HG02973 (cell line): ENCODE measurements around the gene CBX7.
"Not testable (repeated sequence)": the region's sequence is repeated elsewhere in the genome, so short reads cannot be mapped to it uniquely, and the experiment has no call there.

Experiments used
- ATAC-seq: cut with Tn5 transposase; IDR thresholded peaks from one replicate; pipeline ENCODE4 v1.9.1; 2021; ENCODE audit warnings: moderate library complexity; ENCODE audit not compliant: unreplicated experiment

The CBX7 gene

DNA sequence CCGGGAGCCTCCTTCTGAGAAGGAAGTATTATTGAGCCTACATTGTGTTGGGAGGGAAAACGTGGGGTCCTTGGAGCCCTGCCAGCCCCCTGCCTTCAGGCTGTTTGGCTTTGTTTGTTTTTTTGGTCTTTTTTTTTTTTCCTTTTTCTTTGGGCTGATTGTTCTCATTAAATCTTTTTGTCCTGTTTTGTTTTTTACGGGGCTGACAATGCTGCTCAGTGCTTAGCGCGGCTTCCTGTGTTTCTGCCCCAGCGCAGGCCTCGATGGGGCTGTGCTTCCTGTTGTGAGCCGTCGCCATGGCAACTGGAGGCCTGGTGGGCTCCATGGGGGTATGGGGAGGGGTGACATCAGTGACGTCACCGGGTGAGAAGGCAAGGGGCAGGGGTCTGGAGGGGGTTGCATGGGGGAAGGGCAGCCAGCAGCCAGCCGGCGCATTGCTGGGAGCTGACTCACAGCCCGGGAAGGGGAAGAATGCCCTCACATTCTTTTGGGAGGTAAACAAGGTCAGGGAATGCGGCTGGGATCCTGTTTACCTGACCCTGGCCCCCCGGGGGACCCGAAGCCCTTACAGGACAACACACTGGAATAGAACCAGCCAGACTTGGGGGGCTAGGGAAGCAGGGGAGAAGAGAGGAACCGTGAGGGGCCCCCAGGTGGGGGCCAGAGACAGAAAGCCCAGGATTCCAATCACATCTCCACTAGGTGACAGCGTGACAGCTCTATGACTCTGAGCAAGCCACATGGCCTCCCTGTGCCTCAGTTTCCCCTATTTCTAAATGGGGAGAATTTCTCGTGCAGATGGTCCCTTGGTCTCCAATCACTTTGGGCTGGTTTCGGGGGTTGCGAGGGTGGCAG lies 22.2 kb upstream of the CBX7 start:
- ATAC-seq = no peak

DNA sequence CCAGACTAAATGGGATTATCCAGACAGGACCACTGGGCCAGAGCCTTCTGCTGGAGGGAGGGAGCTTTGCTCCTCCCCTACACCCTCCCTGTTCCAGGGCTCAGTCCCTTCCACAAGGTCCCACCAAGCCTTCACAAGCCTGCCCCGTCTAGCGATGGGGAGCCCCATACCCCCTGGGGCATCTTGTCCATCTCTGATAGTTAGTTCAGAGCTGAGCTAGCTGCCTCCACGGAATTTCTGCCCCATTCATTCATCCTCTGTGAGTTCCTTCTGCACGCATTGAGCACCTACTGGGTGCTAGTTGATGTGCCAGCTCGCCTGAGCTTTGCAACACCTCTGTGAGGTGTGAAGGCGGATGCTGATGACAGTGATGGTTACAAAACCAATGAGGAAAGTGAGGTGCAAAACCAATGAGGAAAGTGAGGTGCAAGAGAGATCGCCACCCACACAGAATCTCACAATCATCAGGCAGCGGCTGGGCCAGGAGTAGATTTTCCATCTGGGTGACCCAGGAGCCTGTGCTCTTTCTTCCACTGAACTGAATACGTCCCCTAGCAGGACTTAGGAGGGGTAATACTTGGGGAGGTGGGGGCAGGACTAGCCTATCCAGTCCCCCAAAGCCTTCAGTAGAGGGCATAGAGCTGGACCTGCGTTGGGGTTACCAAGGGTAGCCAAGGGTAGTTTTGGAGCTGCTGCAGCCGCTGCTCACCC lies 21.5 kb upstream of the CBX7 start:
- ATAC-seq = no peak

DNA sequence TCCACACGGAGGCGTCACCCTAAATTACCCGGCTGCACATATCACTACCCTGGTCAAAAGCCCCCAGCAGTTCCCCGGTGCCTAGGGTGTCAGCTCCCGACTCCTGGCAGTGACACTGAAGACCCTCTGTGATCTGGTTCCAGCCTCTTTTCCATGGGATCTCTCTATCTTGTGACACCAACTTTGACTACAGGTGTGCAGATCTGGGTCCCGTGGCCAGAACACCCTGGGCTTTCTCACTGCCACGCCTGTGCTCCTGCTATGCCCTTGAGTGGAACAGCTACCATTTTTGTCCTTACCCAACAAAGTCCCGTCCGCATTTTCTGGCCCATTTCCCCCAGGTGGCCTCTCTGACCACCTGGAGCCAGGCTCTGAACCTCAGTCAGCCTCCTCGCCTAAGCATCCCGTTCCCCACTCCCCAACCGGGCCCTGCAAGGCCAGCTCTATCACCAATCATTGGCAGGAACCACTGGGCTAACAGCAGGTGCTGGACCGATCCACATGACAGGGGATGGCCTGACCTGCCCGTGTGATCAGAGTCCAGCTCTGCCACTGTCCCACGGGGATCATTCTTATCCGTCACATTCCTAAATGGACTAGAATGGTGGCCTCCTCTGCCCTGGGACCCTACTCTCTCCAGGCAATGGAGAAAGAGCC lies 20.7 kb upstream of the CBX7 start:
- no peak for ATAC-seq

DNA sequence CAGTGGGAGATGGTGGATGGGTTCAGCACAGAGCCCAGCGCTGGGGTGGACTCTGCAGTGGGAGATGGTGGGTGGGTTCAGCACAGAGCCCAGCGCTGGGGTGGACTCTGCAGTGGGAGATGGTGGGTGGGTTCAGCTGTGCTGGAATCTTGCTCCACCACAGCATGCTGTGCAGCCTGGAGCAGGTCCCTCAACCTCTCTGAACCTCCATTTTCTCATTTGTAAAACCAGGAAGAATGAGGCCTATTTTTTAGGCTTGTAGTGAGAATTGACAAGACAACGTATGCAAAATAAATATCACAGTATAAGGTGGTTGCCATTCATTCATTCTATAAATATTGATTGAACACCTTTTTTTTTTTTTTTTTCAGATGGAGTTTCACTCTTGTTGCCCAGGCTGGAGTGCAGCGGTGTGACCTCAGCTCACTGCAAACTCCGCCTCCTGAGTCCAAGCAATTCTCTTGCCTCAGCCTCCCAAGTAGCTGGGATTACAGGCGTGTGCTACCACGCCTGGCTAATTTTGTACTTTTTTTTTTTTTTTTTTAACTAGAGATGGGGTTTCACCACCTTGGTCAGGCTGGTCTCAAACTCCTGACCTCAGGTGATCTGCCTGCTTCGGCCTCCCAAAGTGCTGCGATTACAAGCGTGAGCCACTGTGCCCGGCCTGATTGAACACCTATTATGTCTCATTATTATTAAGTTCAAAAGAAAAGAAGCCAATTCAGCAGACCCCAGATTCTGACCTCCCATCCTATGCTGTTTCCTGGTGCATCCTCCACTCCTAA lies 20.0 kb upstream of the CBX7 start:
- ATAC-seq = not testable (repeated sequence)

DNA sequence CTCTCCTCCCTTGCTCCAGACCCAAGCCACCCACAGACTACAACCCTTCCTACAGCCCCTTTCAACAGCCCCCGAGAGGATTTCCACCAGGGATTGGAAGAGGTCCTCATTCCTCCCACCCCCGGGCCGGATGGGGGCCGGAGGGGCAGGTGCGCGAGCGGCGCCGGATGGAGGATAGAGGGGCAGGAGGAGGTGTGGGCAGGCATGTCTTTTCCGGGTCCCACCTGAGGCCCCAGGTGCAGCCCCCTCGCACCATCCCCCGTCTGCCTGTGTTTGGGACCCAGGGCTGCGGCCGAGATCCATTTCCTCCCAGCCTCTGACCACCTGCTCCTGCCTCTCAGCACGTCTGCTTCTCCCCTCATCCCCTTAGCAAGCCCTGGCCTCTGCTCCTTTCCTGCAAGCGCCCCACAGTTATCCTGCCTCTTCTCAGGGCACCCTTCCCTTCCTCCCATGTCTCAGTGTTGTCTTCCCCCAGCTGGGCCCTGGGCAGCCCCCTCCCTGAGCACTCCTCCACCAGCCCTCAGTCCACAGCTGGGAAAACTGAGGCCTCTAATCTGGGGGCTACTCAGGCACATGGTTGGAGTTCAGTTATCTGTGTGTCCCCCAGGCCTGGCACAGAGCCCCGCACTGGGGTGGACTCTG lies 19.3 kb upstream of the CBX7 start:
- ATAC-seq = no peak

DNA sequence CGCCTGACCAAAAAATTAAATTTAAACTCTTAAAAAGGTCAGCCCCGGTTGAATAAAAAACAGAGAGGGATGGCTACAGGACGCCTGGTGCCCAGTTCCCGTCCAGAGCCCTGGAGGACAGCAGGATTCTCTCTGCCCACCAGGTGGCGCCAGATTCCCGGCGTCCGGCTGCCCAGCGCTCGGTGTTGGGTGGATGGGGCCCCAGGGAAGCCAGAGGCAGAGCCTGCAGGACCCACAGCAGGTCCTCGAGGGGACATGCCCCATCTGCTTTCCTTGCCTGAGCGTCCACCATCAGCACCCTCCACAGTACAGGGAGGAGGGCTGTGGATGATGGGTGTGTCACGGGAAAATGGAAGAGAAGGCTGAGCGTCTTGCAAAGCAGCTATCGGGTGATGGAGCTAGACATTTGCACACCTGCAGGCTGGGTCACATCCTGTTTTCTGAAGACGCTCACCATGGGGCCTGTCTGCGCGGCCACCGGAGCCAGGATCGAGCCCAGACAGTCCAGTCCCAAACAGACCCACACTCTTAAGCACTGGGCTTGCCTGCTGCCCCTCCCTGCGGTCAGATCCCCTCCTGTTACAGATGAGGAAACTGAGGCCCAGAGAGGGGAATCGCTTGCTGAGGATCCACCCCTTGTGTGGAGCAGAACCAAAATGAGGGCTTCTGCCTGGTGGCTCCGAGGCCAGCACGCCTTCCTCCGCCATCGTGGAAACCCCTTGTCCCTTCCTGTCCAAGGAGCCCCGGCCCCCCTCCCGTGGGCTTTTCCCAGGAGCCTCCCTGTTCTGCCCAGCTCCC lies 18.5 kb upstream of the CBX7 start:
- ATAC-seq = no peak

DNA sequence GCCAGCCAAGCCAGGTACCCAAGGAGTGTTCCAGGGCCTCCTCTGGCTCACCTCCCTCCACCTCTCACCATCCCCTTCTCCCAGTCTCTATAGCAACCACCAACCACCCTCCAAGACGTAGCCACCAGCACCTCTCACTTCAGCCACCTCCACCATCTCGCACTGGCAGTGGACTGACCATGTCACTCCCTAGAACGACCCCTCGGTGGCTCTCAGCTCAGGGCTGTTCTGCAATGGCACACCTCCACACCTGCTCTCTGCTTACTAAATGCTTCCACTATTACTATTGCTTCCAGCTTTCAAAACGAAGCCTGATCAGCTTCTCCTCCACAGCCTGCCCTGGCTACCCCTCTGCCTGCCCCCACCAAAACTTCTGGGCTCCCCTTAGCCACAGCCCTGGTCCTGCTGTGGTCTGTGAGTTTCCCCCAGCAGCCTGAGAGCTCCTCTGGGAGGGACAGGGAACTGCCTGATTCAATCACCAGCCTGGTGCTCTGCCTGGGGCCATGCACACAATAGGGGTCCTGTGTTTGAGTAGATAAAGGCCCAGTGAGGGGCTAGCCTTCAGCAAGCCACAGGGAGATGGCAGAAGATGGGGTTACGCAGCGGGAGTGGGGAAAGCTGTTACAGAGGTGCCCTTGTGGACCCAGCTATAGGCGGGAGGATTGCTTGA lies 17.5 kb upstream of the CBX7 start:
- no peak for ATAC-seq

DNA sequence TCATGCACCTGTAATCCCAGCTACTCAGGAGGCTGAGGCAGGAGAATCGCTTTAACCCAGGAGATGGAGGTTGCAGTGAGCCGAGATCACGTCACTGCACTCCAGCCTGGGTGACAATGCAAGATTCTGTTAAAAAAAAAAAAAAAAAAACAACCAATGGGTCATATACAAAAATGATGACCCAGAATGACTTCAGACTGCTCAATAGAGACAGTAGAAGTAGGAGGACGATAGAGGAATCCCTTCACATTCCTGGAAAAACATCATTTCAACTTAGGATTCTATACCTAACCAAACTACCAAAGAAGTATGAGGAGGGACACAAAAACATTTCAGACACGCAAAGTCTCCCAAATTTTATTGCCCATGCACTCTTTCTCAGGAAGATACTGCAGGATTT lies 14.1 kb upstream of the CBX7 start:
- no peak for ATAC-seq

DNA sequence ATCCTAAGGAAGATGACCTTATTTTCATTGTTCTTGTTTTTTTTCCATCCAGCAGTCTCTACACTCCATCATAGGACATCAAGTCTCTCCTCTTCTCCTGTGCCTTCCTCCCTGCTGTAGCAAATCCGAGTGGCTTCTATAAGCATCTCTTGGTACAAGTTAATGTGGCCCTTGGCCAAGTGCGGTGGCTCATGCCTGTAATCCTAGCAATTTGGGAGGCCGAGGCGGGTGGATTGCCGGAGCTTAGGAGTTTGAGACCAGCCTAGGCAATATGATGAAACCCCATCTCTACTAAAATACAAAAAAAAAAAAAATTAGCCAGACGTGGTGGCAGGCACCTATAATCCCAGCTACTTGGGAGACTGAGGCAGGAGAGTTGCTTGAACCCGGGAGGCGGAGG lies 3.6 kb upstream of the CBX7 start:
- ATAC-seq = not testable (repeated sequence)

DNA sequence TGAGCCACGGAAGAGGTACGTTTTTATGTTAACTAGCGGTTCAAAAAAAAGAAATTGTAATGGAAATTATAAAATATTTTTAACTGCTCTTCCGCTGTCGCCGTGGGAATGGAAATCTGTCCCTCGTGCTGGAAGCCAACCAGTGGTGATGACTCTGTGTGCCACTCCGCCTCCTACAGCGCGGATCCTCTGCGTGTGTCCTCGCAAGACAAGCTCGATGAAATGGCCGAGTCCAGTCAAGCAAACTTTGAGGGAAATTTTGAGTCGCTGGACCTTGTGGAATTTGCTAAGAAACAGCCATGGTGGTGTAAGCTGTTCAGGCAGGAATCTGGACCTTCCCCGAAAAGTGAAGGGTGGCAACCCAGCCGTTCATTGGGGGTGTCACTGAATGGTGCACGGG lies 2.9 kb upstream of the CBX7 start:
- ATAC-seq = no peak

DNA sequence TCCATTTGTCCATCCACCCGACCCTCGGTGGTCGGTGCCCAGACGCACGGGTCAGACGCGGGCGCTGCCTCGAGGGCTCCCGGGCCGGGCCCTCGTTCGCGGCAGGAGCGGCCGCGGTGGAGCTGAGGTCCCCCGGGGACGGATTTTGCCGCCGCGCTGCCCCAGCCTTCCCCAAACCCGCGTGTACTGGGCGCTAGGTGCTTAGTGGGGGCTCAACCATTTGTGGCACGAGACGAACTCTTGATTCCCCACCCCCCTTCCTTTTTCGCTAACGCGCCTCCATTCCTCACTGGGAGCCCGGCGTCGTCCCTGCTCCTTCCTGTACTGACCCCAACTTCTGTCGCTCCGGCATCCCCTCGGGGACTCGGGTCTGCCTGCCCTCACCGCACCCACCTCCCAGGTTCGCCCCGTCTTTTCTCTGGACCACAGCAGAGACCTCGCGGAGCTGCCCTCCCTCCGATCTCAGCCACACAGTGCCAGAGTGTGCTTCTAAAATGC lies 789 bp upstream of the CBX7 start:
- peak; percentile 8 for ATAC-seq

DNA sequence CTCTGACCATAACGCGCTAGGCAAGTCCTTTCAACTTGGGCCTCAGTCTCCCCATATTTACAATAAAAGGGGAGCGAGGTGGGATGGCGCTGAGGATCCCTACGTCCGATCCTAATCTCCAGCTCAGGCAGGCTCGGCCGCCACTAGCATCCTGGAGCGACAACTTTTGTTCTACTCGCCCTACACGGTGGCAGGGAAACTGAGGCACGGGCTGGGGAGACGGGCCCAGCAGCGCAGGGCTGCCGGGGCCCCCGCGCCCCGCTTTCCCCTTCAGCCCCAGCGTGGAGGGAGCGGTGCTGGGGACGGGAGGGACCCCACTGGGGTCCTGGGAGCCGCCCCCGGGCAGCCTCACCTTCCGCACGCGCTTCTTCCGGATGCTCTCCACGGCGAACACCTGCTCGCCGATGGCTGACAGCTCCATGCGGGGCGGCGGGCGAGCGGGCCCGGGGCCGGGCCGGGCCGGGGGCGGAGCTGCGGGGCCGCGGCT lies 413 bp downstream of the CBX7 start:
- ATAC-seq = no peak

DNA sequence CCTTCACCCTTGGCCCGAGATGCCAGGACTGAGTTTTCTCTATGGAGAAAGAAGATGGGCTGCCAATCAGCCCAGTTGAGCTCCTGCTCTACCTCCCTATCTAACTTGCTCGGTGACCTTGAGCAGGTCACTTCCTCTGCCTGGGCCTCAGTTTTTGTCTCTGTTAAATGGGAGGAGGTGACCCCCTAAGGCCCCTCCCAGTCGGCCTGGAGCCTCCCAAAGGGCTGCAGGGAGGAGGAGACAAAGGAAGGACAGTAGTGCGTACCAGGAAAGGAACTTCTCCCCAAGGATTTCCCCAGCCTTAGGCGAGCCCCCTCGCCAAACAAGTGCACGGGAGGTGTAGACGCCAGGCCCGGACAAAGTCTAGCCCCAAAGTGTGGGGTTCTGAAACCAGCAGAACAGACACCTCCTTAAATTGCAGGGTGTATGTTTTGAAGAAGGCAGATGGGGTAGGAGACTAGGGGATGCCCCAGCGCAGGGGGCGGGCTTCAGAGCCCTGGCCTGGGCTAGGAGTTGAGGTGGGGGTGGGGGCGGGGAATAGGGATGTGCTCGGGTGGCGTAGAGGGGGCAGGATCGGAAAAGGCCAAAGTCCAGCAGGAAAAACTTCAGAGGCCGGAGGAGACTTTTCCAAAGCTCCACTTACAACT lies 1.0 kb downstream of the CBX7 start:
- no peak for ATAC-seq

DNA sequence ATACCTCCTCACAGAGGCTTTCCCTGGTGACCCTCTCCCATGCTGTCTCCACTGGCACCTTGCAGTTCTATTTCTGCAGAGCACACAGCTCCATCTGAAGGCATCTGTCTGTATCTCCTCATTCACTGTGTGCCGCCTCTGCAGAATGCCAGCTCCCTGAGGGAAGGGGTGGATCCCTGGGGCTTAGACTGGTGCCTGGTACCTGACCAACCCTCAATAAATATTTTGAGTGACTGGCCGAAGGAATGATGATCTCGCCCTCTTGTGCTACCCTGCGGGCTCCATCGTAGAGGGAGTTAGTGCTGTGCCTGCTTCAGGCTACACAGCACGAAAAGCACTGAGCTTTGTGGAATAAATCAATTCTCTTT lies 1.6 kb downstream of the CBX7 start:
- ATAC-seq = no peak

DNA sequence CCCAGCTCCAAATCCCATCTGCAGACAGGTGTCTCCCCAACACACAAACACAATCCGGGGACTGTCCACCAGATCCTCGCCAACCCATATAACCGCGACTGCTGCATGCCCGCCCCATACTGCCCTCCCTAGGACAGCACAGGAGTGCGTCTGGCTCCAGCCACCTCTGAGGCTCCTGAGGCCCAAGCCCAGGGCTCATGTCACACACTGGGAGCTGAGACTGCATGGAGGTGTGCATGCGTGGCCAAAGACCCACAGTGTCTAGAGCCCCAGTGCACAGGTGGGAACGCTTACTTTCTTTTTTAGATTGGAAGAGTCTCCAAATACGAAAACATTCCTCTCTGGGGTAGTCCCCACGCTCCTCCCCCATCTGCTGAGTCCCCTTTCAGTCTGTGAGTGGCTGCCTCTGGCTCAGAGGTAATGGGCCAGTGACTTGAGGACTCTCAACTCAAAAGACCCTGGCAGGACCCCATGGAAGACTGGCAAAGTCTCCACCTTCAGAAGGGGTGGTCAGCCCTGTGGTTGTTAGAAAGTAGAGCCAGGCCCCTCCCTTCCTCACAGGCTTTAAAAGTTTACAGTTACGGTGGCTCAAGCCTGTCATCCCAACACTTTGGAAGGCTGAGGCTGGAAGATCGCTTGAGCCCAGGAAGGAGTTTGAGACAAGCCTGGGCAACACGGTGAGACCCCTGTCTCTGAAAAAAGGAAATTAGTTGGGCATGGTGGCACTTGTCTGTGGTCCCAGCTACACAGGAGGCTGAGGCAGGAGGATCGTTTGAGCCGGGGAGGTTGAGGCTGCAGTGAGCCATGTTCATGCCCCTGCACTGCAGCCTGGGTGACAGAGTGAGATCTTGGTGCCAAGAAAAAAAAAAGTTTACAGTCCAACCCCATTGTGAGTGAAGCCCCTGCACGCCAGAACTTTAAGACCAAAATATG lies 2.3 kb downstream of the CBX7 start:
- ATAC-seq = no peak

DNA sequence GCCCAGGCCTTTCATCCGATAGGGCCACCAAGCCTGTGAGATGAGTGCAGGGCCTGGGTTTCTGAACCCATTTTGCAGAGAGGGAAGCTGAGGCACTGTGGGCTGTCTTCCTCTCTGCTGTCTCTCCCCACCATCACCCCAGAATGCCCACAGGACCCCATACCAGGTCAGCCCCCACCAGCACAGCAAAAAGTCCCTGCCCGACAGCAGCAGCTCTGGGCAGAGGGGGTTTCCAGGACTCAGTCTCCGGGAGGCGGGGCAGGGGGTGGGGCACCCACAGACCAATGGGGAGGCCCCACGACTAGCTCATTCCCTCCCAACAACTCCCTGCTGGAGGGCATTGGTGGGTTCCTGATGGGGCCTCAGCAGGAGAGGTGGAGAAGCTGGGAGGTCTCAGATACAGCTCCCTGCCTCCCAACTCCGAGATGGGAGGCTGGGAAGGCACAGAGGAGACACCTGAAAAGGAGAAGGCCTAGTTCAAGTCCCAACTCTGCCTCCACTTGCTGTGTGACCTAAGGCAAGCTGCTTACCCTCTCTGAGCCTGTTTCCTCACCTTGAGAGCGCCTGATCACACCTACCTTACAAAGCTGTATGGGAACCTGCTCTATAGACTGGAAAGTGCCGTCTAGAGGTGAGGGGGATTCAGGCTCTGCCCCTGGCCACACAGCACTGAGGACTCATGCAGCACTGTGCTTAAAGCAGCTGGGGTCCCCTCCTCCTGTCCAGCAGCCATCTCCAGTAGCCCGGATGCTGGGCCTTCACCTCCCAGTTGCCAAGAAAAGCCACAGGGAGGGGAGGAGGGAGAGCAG lies 3.5 kb downstream of the CBX7 start:
- no peak for ATAC-seq
